ENCODE data around the gene CDA. TPM values are rescaled to one million over a fixed set of nuclear protein-coding genes. Genes with fewer than 3 reads are reported as not detected.

The CDA gene
- total and polyA plus RNA-seq, 2 experiments from 2014 or later, result 2.5 to 13.6 TPM

- H3K27me3 Mint-ChIP-seq (ENCODE audit: insufficient read depth, low read depth, poor library complexity), result peaks cover 4% of the 10 kb centered on the region
- no peak overlapping the region for H3K27ac Mint-ChIP-seq
- Histone ChIP-seq H4K20me1 (replicated peaks; ENCODE audit: insufficient read depth) (no peaks in the 10 kb centered on the region), H3K4me3 (no peak overlapping the region), H3K36me3 (ENCODE audit: insufficient read depth) (no peaks in the 10 kb centered on the region), H2AFZ (no peak overlapping the region), H3K4me2 (no peak overlapping the region), H3K79me2 (replicated peaks; ENCODE audit: insufficient read depth) (no peaks in the 10 kb centered on the region), H3K27me3 (ENCODE audit: insufficient read depth) (no peaks in the 10 kb centered on the region), H3K9me2 (ENCODE audit: insufficient read depth) (peaks cover 8% of the 10 kb centered on the region; the same call in 1 of the 2 replicates), H3K4me1 (ENCODE audit: insufficient read depth) (no peaks in the 10 kb centered on the region; the same call in 1 of the 2 replicates), H3F3A (replicated peaks; ENCODE audit: low read depth) (no peaks in the 10 kb centered on the region), H3K27ac (ENCODE audit: low read depth) (no peak overlapping the region)
- no peaks in the 10 kb centered on the region for H3K4me1 Mint-ChIP-seq
- H3K9me3 Mint-ChIP-seq, result no peaks in the 10 kb centered on the region; the same call in 2 of the 3 replicates
- ATAC-seq, result no peak
- no peaks in the 10 kb centered on the region; the same call in 2 of the 3 replicates for H3K36me3 Mint-ChIP-seq (ENCODE audit: low read depth)
- H3K4me3 Mint-ChIP-seq, result no peak overlapping the region
- no peak for DNase-seq (ENCODE audit: low spot score)
- TF ChIP-seq JUNB (IDR thresholded peaks at IDR 0.05; ENCODE audit: unreplicated experiment) (no peak), ETS1 (IDR thresholded peaks at IDR 0.05) (no peak), ZNF114 (CRISPR knock-in tag; IDR thresholded peaks at IDR 0.05) (no peak), POLR2AphosphoS5 (IDR thresholded peaks at IDR 0.05; ENCODE audit: low read depth) (no peak), STAT1 (IDR thresholded peaks at IDR 0.05; ENCODE audit: unreplicated experiment) (no peak), CTCF (conservative IDR thresholded peaks at IDR 0.05; ENCODE audit: low read depth in 2 of 2) (no peak), REST (IDR thresholded peaks at IDR 0.05; ENCODE audit: unreplicated experiment) (no peak), CREB1 (CRISPR knock-in tag; IDR thresholded peaks at IDR 0.05; ENCODE audit: low read depth) (no peak), ZNF331 (CRISPR knock-in tag; IDR thresholded peaks at IDR 0.05; ENCODE audit: low read depth) (no peak), EZH2phosphoT487 (IDR thresholded peaks at IDR 0.05; ENCODE audit: unreplicated experiment) (no peak), NANOG (IDR thresholded peaks at IDR 0.05; ENCODE audit: borderline replicate concordance) (no peak), EZH2 (IDR thresholded peaks at IDR 0.05; ENCODE audit: low read depth, unreplicated experiment) (no peak), ZNF462 (CRISPR knock-in tag; IDR thresholded peaks at IDR 0.05) (no peak)
Measured at GRCh38 chr1:20602851-20603450, 14.1 kb downstream of the CDA start.

Data from GM23338 (cell line).